NCI-H1048 (cell line): Measurements from ENCODE around the gene WDFY3.

Experiments used
- DNase-seq: peaks from one replicate; lab custom pipeline; 2025; lab: John Stamatoyannopoulos, UW

WDFY3 gene, protein sequence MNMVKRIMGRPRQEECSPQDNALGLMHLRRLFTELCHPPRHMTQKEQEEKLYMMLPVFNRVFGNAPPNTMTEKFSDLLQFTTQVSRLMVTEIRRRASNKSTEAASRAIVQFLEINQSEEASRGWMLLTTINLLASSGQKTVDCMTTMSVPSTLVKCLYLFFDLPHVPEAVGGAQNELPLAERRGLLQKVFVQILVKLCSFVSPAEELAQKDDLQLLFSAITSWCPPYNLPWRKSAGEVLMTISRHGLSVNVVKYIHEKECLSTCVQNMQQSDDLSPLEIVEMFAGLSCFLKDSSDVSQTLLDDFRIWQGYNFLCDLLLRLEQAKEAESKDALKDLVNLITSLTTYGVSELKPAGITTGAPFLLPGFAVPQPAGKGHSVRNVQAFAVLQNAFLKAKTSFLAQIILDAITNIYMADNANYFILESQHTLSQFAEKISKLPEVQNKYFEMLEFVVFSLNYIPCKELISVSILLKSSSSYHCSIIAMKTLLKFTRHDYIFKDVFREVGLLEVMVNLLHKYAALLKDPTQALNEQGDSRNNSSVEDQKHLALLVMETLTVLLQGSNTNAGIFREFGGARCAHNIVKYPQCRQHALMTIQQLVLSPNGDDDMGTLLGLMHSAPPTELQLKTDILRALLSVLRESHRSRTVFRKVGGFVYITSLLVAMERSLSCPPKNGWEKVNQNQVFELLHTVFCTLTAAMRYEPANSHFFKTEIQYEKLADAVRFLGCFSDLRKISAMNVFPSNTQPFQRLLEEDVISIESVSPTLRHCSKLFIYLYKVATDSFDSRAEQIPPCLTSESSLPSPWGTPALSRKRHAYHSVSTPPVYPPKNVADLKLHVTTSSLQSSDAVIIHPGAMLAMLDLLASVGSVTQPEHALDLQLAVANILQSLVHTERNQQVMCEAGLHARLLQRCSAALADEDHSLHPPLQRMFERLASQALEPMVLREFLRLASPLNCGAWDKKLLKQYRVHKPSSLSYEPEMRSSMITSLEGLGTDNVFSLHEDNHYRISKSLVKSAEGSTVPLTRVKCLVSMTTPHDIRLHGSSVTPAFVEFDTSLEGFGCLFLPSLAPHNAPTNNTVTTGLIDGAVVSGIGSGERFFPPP (N-terminal part only)

DNA sequence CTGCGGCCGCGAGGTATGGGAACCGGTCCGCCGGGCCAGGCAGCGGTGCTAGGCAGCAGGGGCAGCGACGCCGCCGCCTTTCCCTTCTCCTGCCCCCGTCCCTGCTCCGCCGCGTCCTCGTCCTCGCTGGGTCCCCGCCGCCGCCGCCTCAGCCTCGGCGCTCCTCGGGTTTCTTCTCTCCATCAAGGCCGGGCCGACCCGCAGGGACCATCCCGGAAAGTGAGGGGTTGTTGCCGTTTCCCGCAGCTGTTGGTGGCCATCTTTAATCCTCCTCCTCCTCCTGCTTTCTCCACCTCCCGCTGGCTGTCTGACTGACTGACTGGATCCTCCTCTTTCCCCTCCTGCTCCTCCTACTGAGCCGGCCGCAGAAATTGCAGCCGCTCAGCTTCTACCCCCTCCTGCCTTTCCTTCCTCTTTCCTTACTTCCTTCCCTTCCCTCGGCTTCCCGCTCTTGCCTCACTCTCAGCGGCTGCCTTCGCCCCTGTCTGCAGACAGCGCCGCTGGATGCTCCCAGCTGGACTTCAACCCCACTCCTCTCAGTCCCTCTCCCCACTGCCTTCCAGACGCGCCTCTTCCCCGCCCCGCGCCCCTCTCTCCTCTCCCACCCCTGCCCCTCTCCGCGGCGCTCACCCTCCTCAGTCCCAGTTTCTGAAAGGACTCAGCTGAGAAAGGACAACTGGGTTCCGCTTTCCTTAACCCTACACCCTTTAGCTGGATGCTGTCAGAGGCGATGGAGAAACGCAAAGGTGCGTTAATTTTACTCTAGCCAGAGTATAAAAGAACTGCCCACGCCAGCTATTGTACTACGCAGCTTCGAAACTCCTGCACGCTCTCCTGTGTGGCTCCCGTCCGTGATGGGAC, at the start of gene WDFY3:
WDFY3 (minus strand) TSS at position 309 of the 861 bp plus-strand sequence. CDS start 106,099 bp downstream, outside the sequence.
- DNase-seq, result peak; percentile 51

DNA sequence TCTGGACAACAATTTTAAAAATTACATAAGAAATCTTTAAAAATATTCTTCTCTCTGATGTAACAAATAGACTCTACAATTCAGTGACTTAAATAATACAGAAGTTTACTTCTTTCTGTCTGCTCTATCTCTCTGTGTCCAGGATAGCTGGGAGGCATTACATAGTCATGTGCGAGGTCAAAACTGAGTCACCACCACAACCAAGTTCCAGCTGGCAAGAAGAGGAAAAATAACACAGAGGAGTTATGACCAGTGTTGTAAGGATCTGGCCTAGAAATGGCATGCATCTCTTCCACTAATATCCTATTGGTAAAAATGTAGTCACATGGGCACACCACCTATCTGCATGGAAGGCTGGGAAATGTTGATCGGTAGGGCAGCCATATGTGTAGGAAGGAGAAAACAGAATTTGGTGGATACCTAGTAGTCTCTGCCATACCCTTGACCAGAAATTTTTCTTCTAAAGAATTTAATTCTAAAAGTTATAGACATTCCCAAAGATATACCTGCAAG, 39.4 kb upstream of the WDFY3 start:
- no peak for DNase-seq

DNA sequence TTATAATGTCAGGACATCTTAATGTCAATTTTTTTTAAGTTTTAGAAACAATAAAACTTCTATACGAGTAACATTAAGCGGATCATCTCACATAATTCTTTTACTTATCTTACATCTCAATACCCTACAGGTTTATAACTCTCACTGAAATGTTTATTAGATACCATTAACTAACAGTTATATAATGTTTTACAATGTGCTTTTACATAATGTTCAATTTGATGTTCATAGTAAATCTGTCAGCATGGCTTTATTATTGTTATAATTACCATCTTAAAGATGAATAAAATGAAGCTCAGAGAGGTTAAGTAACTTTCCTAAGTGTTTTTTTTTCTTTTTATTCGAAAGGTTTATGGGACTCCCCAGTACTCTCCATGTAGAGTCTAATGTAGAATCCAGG, 33.9 kb upstream of the WDFY3 start:
- DNase-seq, result no peak

DNA sequence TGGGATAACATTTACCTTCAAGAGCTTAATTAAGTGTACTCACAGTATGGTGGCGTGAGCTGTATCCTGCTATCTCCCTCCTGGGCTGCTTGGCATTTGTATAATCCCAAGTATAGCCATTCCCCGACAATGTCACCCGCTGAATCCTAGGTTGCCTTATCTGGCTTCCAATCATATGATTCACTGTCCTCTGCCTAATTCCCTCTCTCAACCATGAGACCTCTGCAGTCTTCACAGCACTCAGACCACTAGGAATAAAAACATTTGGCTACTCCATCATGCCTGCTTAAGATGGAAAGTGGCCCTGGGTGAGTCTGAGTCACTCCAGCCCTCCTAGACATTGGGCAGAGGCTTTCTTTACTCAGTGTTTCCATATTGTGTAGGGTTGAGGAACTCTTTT, 28.9 kb upstream of the WDFY3 start:
- no peak for DNase-seq

DNA sequence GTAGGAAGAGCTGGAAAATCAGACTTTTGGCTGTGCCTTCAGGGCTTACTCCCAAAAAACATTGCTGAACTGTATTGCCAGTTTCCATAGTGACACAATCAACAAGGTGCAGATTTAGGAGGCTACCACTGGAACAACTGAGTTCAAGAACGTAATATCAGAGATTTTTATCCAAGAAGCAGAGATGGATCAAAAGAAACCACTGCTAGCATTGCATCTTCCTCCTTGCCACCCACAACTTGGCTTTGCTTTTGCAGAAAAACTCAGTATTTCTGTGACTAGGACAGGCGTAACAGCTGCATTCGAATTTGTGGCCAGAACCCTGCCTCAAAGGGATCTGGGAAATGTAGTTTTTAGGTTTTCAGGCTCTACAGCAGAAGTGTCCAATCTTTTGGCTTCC, 27.8 kb upstream of the WDFY3 start:
- DNase-seq, result no peak

DNA sequence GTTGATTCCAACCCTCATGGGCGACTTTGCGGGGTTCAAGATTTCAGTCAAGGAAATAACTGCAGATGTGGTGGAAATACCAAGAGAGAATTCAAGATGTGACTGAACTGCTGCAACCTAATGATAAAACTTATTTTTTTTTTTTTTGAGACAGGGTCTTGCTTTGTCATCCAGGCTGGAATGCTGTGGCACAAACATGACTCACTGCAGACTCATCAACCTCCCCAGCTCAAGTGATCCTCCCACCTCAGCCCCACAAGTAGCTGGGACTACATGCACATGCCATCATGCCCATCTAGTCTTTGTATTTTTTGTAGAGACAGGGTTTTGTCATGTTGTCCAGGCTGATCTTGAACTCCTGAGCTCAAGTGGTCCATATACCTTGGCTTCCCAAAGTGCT, 19.5 kb upstream of the WDFY3 start:
- no peak for DNase-seq

DNA sequence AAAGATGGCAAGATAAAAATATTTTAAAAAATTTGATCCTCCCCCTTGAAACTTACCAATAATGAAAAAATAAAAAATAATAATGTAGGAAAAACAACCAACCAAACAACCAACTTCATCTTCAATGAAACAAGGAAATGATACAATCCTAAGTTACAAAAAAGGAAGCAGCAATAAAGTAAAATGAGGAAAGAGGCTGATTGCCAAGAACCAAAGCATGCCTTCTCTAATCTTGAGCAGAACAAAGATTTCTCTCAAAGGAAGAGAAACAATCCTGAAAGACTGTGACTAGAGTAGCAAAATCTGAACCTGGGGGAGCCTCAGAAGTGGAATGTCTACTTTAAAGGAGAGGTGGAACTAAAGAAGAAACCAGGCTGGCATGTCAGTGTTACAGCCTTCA, 10.9 kb upstream of the WDFY3 start:
- no peak for DNase-seq

DNA sequence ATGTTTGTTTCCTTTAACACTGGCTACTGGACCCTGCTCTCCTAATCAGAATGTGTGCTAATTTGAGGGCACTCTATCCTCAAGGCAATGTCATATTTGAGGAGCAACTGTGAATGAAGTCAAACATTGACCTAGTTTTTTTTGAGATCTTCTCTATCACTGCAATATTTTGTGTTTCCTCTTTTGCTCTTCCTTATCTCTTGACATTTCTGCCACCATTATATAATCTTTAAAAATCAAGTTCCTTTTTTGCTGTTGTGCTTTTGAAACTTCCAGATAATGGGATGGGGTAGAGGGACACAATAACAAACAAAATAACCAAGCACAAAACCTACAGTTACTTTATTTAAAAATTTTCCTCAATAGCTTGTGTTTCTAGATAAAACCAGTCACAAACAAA, 7.4 kb upstream of the WDFY3 start:
- no peak for DNase-seq

DNA sequence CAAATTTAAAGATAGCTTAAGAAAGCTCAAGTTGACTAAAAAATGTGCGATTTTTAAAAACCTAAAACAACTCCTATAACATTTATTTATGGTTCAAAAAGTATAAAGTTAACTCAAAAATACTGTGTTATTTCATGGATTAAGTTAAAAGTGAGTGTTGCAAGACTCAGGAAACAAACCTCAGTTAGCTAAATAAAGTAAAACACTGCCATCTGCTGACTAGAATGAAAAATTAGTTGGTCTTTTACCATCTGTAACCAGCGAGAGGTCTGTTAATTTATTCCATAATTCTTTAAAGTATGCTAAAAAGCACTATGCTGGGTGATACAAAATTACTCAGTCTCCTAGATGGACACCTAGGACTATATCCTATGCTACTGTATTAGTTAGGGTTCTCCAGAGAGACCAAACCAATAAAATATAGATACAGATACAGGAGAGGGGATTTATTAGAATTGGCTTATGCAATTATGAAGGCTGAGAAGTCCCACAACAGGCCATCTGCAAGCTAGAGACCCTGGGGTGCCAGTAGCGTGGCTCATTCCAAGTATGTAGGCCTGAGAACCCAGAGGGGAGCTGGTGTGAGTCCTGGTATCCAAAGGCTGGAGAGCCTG, 4.9 kb upstream of the WDFY3 start:
- DNase-seq, result no peak

DNA sequence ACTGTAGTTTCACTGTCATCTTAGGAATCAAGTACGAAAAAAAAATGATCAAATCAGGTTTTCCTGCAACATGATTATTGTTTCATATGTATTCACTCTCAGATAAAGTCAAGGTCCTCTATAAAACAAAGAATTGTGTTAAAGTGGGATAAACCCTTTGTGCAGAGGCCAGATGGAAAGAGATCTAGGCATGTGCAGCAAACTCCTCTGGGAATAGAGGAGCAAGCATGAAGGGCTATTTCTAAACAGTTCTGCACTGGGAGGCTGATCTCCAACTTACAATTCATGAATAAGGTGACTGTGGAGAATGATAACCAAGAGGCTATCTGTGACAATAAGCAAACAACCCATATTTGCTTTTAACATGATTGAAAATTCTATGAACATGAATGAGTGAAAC, 2.4 kb upstream of the WDFY3 start:
- no peak for DNase-seq

DNA sequence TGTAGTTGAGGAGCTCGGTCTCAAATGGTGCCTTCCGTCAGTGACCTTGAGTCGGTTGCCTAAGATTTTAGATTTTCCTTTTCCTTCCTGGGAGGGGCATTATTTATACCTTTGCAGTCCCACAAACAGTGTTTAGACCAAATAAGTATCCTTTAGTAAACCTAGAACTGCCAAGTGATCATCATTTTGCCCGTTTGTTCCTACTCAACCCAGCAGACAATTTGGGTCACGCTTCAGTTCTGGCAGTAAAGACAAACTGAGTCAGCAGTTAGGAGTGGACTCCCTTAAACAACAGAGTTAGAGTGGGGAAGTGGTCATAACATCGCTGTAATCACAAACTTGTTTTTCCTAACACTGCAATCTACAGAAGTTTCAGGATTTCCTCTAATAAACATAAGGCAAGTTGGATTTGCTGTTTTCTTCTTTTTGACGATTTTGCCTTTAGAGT, 777 bp upstream of the WDFY3 start:
- DNase-seq, result no peak

DNA sequence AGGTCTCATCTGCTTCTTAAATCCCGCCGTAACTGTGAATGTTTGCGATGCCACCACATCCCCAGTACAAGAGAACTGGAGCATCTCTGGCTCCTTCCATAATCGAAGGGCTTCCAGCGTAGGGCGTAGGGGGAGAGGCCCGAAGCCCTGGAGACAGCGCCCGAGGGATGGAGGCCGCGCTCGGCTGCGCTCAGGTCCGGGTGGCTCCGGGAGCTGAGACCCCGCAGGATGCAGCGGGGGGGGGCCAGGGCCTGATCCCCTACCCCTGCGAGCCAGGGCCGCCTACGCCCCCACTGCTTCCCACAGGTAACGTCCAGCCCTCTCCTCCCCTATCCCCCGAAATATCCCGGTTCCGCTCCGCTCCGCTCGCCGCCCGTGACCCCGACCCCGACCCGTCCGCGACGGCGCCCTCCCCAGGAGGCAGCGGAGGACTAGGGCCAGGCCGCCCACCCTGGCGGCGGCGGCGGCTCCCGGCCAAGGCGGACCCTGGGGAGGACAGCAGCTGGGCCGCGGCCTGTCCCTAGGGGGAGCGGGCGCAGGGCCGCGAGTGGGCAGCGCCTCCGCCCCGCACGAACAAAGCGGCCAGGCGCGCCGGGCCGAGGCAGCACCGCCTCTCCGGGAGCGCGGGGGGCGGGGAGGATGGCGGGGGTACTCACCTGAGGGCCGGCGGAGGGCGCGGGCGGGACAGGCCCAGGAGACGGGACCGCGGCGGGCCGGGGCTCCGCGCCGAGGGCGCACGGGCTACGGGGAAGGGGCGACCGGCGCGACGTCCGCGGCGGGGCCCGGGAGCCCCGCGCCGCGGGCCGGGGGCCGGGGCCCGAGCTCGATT, 723 bp downstream of the WDFY3 start:
- DNase-seq, result peak; percentile 15

DNA sequence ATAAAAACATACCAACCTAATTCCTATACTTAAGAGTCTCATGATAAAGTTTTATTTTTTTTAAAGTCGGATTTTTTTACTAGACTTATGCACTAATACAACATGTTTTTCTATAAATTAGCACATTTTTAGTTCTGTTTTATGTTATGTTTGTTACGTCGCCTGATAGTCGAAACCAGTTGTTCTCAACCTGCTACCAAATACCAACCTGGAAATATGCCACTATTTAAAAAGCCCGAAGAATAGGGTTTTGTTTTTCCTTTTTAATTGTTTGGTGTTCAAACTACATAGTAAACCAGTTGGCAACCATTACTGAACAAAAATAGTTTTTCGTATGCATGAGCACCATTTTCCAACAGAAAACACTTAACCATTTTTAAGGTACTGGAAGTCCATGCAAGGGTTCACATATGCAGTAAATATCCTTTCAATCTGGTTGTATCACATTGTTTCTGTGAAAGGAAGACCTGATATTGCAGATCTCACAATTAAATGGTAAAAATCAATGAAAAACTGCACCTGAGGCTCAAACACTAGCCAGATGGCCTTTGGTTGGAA, 1.4 kb downstream of the WDFY3 start:
- DNase-seq, result no peak

DNA sequence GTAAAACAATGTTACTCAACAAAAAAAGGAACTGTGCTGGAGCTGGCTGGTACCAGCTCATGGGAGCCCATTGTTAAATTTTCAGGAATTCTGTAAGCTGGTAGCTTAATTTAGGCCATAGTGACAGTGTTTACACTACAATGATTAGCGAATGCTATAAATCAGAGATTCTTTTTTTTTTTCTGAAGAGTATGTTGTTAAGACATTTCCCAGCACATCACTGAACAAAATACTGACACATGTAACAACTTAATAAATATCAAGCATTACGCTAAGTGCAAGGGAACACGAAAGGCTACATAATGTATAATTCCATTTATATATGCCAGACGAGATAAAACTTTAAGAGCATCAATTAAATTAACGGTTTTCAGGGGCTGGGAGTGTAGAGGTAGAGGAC, 4.4 kb downstream of the WDFY3 start:
- no peak for DNase-seq

DNA sequence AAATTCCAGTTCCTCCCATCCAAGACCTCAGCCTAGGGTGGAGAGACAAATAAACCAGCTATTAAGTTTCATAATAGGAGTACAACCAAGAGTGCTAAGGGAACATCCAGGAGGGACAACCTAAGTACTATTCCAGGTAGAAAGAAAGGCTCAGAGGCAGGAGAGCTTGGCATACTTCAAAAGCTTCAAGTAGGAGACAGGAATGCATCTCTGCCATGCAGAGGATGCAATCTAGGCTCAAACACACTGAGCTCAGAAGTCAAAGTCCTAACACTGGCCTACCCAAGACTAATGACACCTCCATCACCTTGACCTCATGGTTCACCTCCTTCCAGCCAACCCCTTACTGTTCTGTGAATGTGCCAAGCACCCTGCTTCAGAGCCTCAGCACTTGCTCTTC, 8.1 kb downstream of the WDFY3 start:
- DNase-seq, result no peak

DNA sequence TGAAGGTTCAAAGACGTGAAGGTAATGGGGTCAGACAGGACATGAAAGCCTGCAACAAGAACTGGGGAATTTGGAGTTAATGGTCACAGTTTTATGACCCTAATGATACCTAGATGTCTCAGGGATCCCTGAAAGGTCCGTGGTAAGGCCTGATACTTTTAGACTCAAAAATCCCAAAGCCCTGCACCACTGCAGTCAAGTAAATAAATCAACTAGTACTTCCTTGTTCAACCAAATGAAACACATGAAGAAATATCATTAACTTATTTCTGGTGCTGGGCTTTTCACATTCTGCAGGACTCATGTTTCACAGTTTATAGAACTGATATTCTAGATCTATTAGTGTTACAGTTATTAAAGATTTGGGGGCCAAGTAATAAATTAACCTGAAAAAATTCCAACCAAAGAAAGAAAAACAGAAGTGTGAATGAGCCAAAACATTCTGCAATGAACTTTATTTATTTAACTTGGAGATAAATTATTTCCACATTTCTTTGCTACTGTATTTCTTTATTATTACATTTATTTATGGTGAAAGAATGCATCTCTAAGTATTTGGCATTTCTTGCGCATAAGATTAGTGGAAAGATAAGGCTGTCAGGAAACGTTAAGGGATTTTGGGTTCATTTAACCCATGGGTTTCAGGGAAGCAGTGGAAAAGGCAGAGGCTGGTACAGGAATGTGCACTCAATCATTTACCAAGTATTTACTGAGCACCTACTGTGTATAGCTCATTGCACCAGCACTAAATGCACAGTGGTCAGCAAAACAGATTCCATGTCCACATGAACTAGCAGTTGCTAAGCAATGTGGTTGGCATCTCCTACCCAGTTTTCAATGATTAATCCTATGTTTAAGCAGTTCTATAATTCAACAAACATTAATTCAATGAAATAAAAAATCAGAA, 8.7 kb downstream of the WDFY3 start:
- no peak for DNase-seq

DNA sequence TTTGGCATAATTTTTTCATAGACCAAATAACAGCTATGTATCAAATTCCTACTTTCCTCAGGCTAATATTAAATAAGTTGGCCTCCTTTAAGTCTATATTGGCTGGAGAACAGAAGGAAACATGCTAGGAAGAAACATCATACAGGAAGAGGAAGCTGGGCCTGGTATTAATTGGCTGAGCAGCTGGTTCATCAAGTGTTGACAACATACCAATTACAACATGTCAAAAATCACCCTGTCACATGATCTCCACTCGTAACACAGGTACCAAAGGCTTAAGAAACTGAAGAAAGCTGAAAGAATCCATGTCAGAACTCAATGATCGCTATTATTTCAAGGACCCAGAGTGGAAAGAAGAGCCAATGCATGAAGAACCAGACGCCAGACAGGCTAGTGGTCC, 10.5 kb downstream of the WDFY3 start:
- DNase-seq, result no peak

DNA sequence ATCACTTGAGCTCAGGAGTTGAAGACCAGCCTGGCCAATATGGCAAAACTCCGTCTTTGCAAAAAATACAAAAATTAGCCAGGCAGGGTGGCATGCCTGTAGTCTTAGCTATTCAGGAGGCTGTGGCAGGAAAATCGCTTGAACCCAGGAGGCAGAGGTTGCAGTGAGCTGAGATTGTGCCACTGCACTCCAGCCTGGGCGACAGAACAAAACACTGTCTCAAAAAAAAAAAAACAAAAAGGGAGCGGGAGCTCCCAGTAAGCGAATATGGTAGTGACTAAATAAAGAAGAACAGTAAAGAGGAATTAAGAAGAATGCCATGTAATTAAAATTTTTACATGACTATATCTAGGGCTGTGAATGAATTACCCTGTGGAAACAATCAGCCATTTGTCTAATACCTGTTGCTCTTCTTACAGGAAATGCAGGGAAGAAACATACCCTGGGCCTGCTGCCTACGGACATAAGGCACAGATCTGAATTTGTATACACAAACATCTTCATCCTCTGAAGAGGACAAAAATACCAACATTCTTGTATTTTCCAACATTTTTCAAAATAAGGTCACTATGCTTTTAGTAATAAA, 11.4 kb downstream of the WDFY3 start:
- DNase-seq, result no peak
